Measurements from ENCODE around the gene AHR.

Gene AHR

GRCh38 chr7:17298102-17298839 is at the start of gene AHR:
Gene AHR (plus strand): TSS chr7:17298652. CDS start chr7:17299265, 613 bp downstream.
- H3K27ac ChIP-seq (ENCODE audit: low read depth, low read length) = peak within 1 kb of the TSS; percentile 85
- no peaks in the 10 kb centered on the region for H3K36me3 ChIP-seq (ENCODE audit: control insufficient read depth, insufficient read depth, low read length)
- peak within 1 kb of the TSS; percentile 88 for H3K9ac ChIP-seq (ENCODE audit: low read length)
- no peaks in the 10 kb centered on the region for H3K27me3 ChIP-seq (ENCODE audit: control insufficient read depth, insufficient read depth, low read length)
- no peaks in the 10 kb centered on the region for H3K4me1 ChIP-seq (ENCODE audit: control insufficient read depth, insufficient read depth, low read length)
- peak within 1 kb of the TSS; percentile 94 for H3K4me3 ChIP-seq (ENCODE audit: low read length)

GRCh38 chr7:17253885-17254284 is 44.6 kb upstream of the AHR start:
- Histone ChIP-seq H3K27ac (ENCODE audit: low read depth, low read length) (no peak overlapping the region), H3K4me3 (ENCODE audit: low read length) (no peak overlapping the region), H3K9ac (ENCODE audit: low read length) (no peak overlapping the region), H3K36me3 (ENCODE audit: control insufficient read depth, insufficient read depth, low read length) (no peaks in the 10 kb centered on the region), H3K27me3 (ENCODE audit: control insufficient read depth, insufficient read depth, low read length) (no peaks in the 10 kb centered on the region), H3K4me1 (ENCODE audit: control insufficient read depth, insufficient read depth, low read length) (no peaks in the 10 kb centered on the region)

GRCh38 chr7:17255926-17256325 is 42.5 kb upstream of the AHR start:
- Histone ChIP-seq H3K36me3 (ENCODE audit: control insufficient read depth, insufficient read depth, low read length) (no peaks in the 10 kb centered on the region), H3K4me1 (ENCODE audit: control insufficient read depth, insufficient read depth, low read length) (no peaks in the 10 kb centered on the region), H3K4me3 (ENCODE audit: low read length) (no peak overlapping the region), H3K27me3 (ENCODE audit: control insufficient read depth, insufficient read depth, low read length) (no peaks in the 10 kb centered on the region), H3K27ac (ENCODE audit: low read depth, low read length) (no peak overlapping the region), H3K9ac (ENCODE audit: low read length) (no peak overlapping the region)

GRCh38 chr7:17256375-17256774 is 42.1 kb upstream of the AHR start:
- Histone ChIP-seq H3K4me3 (ENCODE audit: low read length) (no peak overlapping the region), H3K4me1 (ENCODE audit: control insufficient read depth, insufficient read depth, low read length) (no peaks in the 10 kb centered on the region), H3K27ac (ENCODE audit: low read depth, low read length) (no peak overlapping the region), H3K27me3 (ENCODE audit: control insufficient read depth, insufficient read depth, low read length) (no peaks in the 10 kb centered on the region), H3K36me3 (ENCODE audit: control insufficient read depth, insufficient read depth, low read length) (no peaks in the 10 kb centered on the region), H3K9ac (ENCODE audit: low read length) (no peak overlapping the region)

GRCh38 chr7:17266565-17266964 is 31.9 kb upstream of the AHR start:
- Histone ChIP-seq H3K36me3 (ENCODE audit: control insufficient read depth, insufficient read depth, low read length) (no peaks in the 10 kb centered on the region), H3K27me3 (ENCODE audit: control insufficient read depth, insufficient read depth, low read length) (no peaks in the 10 kb centered on the region), H3K4me1 (ENCODE audit: control insufficient read depth, insufficient read depth, low read length) (no peaks in the 10 kb centered on the region), H3K4me3 (ENCODE audit: low read length) (no peak overlapping the region), H3K27ac (ENCODE audit: low read depth, low read length) (no peak overlapping the region), H3K9ac (ENCODE audit: low read length) (no peak overlapping the region)

GRCh38 chr7:17269341-17270221 is 28.9 kb upstream of the AHR start:
- no peak overlapping the region for H3K9ac ChIP-seq (ENCODE audit: low read length)
- H3K4me1 ChIP-seq (ENCODE audit: control insufficient read depth, insufficient read depth, low read length) = no peaks in the 10 kb centered on the region
- H3K27me3 ChIP-seq (ENCODE audit: control insufficient read depth, insufficient read depth, low read length) = no peaks in the 10 kb centered on the region
- H3K4me3 ChIP-seq (ENCODE audit: low read length) = no peak overlapping the region
- H3K27ac ChIP-seq (ENCODE audit: low read depth, low read length) = no peak overlapping the region
- no peaks in the 10 kb centered on the region for H3K36me3 ChIP-seq (ENCODE audit: control insufficient read depth, insufficient read depth, low read length)

- H3K36me3 ChIP-seq (ENCODE audit: control insufficient read depth, insufficient read depth, low read length) = no peaks in the 10 kb centered on the region
- peaks cover 4% of the 10 kb centered on the region for H3K4me1 ChIP-seq (ENCODE audit: control insufficient read depth, insufficient read depth, low read length)
- H3K9ac ChIP-seq (ENCODE audit: low read length) = no peak overlapping the region
- no peak overlapping the region for H3K4me3 ChIP-seq (ENCODE audit: low read length)
- no peaks in the 10 kb centered on the region for H3K27me3 ChIP-seq (ENCODE audit: control insufficient read depth, insufficient read depth, low read length)
- H3K27ac ChIP-seq (ENCODE audit: low read depth, low read length) = no peak overlapping the region
These were observed 23.8 kb upstream of the AHR start for GRCh38 chr7:17274551-17275245.

- H3K36me3 ChIP-seq (ENCODE audit: control insufficient read depth, insufficient read depth, low read length) = no peaks in the 10 kb centered on the region
- H3K27me3 ChIP-seq (ENCODE audit: control insufficient read depth, insufficient read depth, low read length) = no peaks in the 10 kb centered on the region
These were observed 22.4 kb upstream of the AHR start for GRCh38 chr7:17275749-17276671.

GRCh38 chr7:17279061-17279460 is 19.4 kb upstream of the AHR start:
- H3K4me3 ChIP-seq (ENCODE audit: low read length) = no peak overlapping the region
- H3K27ac ChIP-seq (ENCODE audit: low read depth, low read length) = no peak overlapping the region
- peaks cover 4% of the 10 kb centered on the region for H3K4me1 ChIP-seq (ENCODE audit: control insufficient read depth, insufficient read depth, low read length)
- H3K36me3 ChIP-seq (ENCODE audit: control insufficient read depth, insufficient read depth, low read length) = no peaks in the 10 kb centered on the region
- H3K27me3 ChIP-seq (ENCODE audit: control insufficient read depth, insufficient read depth, low read length) = no peaks in the 10 kb centered on the region
- H3K9ac ChIP-seq (ENCODE audit: low read length) = no peak overlapping the region

More at GRCh38 chr7:17275749-17276671, 22.4 kb upstream of the AHR start:
- Histone ChIP-seq H3K9ac (ENCODE audit: low read length) (no peak overlapping the region), H3K4me1 (ENCODE audit: control insufficient read depth, insufficient read depth, low read length) (peaks cover 4% of the 10 kb centered on the region), H3K4me3 (ENCODE audit: low read length) (no peak overlapping the region), H3K27ac (ENCODE audit: low read depth, low read length) (peak overlapping the region; percentile 53)

- Histone ChIP-seq H3K4me1 (ENCODE audit: control insufficient read depth, insufficient read depth, low read length) (no peaks in the 10 kb centered on the region), H3K27ac (ENCODE audit: low read depth, low read length) (no peak overlapping the region), H3K27me3 (ENCODE audit: control insufficient read depth, insufficient read depth, low read length) (no peaks in the 10 kb centered on the region), H3K36me3 (ENCODE audit: control insufficient read depth, insufficient read depth, low read length) (no peaks in the 10 kb centered on the region), H3K9ac (ENCODE audit: low read length) (no peak overlapping the region), H3K4me3 (ENCODE audit: low read length) (no peak overlapping the region)
These were observed 9.3 kb upstream of the AHR start for GRCh38 chr7:17289074-17289645.

- no peak overlapping the region for H3K4me3 ChIP-seq (ENCODE audit: low read length)
These were observed 5.6 kb upstream of the AHR start for GRCh38 chr7:17292843-17293242.

More at GRCh38 chr7:17292843-17293242, 5.6 kb upstream of the AHR start:
- Histone ChIP-seq H3K9ac (ENCODE audit: low read length) (no peak overlapping the region), H3K27me3 (ENCODE audit: control insufficient read depth, insufficient read depth, low read length) (no peaks in the 10 kb centered on the region), H3K4me1 (ENCODE audit: control insufficient read depth, insufficient read depth, low read length) (no peaks in the 10 kb centered on the region), H3K27ac (ENCODE audit: low read depth, low read length) (no peak overlapping the region), H3K36me3 (ENCODE audit: control insufficient read depth, insufficient read depth, low read length) (no peaks in the 10 kb centered on the region)
